OCI-LY7 (cell line): ENCODE data around the gene TBX21. TPM values are rescaled to one million over a fixed set of nuclear protein-coding genes. Genes with fewer than 3 reads are reported as not detected.

Source experiments
- Bru-seq: library from RNA; stranded (reverse); fragments of 400-500 nt; gene quantifications from one replicate; lab custom pipeline; 2021; lab: Mats Ljungman, UMichigan
- BruChase-seq, 2 experiments: library from RNA; stranded (reverse); fragments of 400-500 nt; gene quantifications; one replicate each; lab custom pipeline; 2021; lab: Mats Ljungman, UMichigan
- BruUV-seq: library from RNA; stranded (reverse); fragments of 400-500 nt; replicated peaks from 2 replicates; lab custom pipeline; 2021; lab: Mats Ljungman, UMichigan
- CTCF ChIA-PET: fragments of 300-600 bp; sonication (Branson Sonifier 250); formaldehyde crosslinking; loops from one replicate; lab custom pipeline; 2022; ENCODE audit warnings: antibody characterized with exemption; ENCODE audit not compliant: unreplicated experiment; lab: Charles Lee
- POLR2A ChIA-PET: fragments of 300-600 bp; sonication (Branson Sonifier 250); formaldehyde crosslinking; loops from one replicate; lab custom pipeline; 2022; ENCODE audit warnings: antibody characterized with exemption; lab: Charles Lee
- DNase-seq: peaks from one replicate; pipeline ENCODE4 v3.0.0-alpha.2; 2015; ENCODE audit warnings: low spot score
- H2AFZ ChIP-seq: fragments of 200-600 bp; sonication (generic), shearing (Covaris generic); 2 replicates; pipeline ENCODE4 v1.6.1; 2014; ENCODE audit warnings: mild to moderate bottlenecking, antibody characterized with exemption, low read length, moderate library complexity
- H3K27ac ChIP-seq: fragments of 200-600 bp; sonication (generic); 2 replicates; pipeline ENCODE4 v1.5.1; 2014; ENCODE audit warnings: mixed run types, low read depth, mild to moderate bottlenecking, moderate library complexity, low read length, inconsistent platforms; ENCODE audit not compliant: poor library complexity, severe bottlenecking
- H3K36me3 ChIP-seq: fragments of 200-600 bp; sonication (generic); 2 replicates; pipeline ENCODE4 v1.6.1; 2014; ENCODE audit warnings: mild to moderate bottlenecking, antibody characterized with exemption, low read length, moderate library complexity, mixed read lengths; ENCODE audit not compliant: insufficient read depth
- H3K4me1 ChIP-seq: fragments of 200-600 bp; sonication (generic); 2 replicates; pipeline ENCODE4 v1.5.1; 2014; ENCODE audit warnings: mild to moderate bottlenecking, low read length; ENCODE audit not compliant: insufficient read depth, poor library complexity, severe bottlenecking
- H3K4me2 ChIP-seq: fragments of 200-600 bp; sonication (generic); 2 replicates; pipeline ENCODE4 v1.6.1; 2014; ENCODE audit warnings: mild to moderate bottlenecking, low read length
- H3K4me3 ChIP-seq: fragments of 200-600 bp; sonication (generic); 2 replicates; pipeline ENCODE4 v1.5.1; 2014; ENCODE audit warnings: mild to moderate bottlenecking, low read depth, low read length; ENCODE audit not compliant: poor library complexity, severe bottlenecking
- H3K79me2 ChIP-seq: fragments of 200-600 bp; sonication (generic); 2 replicates; pipeline ENCODE4 v1.6.1; 2016; ENCODE audit warnings: low read depth, mild to moderate bottlenecking, low read length, moderate library complexity, mixed read lengths; ENCODE audit not compliant: insufficient read depth
- H3K9me2 ChIP-seq: fragments of 200-600 bp; sonication (generic); 2 replicates; pipeline ENCODE4 v1.6.1; 2016; ENCODE audit warnings: mild to moderate bottlenecking, low read length, mixed read lengths; ENCODE audit not compliant: insufficient read depth
- H3K9me3 ChIP-seq: fragments of 200-600 bp; sonication (generic); 2 replicates; pipeline ENCODE4 v1.6.1; 2014; ENCODE audit warnings: mild to moderate bottlenecking, mixed run types, low read length, mixed read lengths
- H4K20me1 ChIP-seq: fragments of 200-600 bp; sonication (generic); 2 replicates; pipeline ENCODE4 v1.6.1; 2014; ENCODE audit warnings: mild to moderate bottlenecking, antibody characterized with exemption, low read length, moderate library complexity, mixed read lengths; ENCODE audit not compliant: insufficient read depth
- CTCF ChIP-seq: fragments of 200-600 bp; sonication (generic); conservative IDR thresholded peaks from 2 replicates; pipeline ENCODE4 v1.5.1; 2014; ENCODE audit warnings: mild to moderate bottlenecking, antibody characterized with exemption, low read length, moderate library complexity, mixed read lengths
- EZH2phosphoT487 ChIP-seq: fragments of 200-600 bp; sonication (generic); IDR thresholded peaks from 2 replicates; pipeline ENCODE4 v1.6.1; 2018; ENCODE audit warnings: low read depth, borderline replicate concordance, mild to moderate bottlenecking, mixed run types, antibody characterized with exemption, low read length, moderate library complexity, mixed read lengths
- intact Hi-C: fragments of 100-400 bp; cut with micrococcal nuclease; formaldehyde crosslinking; loops from one replicate; pipeline ENCODE4 v1.10.0; 2022; ENCODE audit not compliant: unreplicated experiment
- long read RNA-seq: library from polyadenylated mRNA; stranded (forward); transcript quantifications from one replicate; pipeline ENCODE4 v2.0.0, GENCODE V29; 2022
- total RNA-seq, 2 experiments: library from RNA; depleted of rRNA in 1 of 2; stranded (reverse); fragments of >200 nt in 1 of 2; shearing (Covaris generic) in 1 of 2; gene quantifications; 2 replicates each; pipeline ENCODE4 v1.2.3, GENCODE V29; 2014 to 2022

The TBX21 gene
- total RNA-seq (2014; rRNA removed; shearing (Covaris generic)) (not detected in 2 replicates), total RNA-seq (2022) (not detected in 2 replicates), Bru-seq, nascent RNA (not detected), BruChase-seq, experiment 1, labeled RNA remaining after a 6-hour chase (percentile 9 among the genes with signal in this experiment), BruChase-seq, experiment 2, labeled RNA remaining after a 2-hour chase (not detected)
- long read RNA-seq = 0 reads

GRCh38 chr17:47733047-47733673 lies at the start of gene TBX21:
Gene TBX21, plus strand, starts transcription at chr17:47733236. Its CDS starts 219 bp downstream, at chr17:47733455.
- Histone ChIP-seq H3K4me2 (0 out of 2 replicates have a peak within 1 kb of the TSS, but pooled peaks have one; percentile 20), H3K36me3 (no peaks in the 10 kb centered on the region), H3K4me1 (no peaks in the 10 kb centered on the region), H3K9me2 (no peaks in the 10 kb centered on the region), H4K20me1 (no peaks in the 10 kb centered on the region), H3K27ac (no peak within 1 kb of the TSS), H3K9me3 (no peaks in the 10 kb centered on the region), H3K4me3 (no peak within 1 kb of the TSS), H3K79me2 (no peaks in the 10 kb centered on the region), H2AFZ (no peak within 1 kb of the TSS)
- ChIA-PET POLR2A (no interaction called here), CTCF (no interaction called here)
- intact Hi-C loops = no loop called here
- DNase-seq = peak; percentile 41
- BruUV-seq = no TSS peak
- no peak for TF ChIP-seq EZH2phosphoT487
- 0 out of 2 replicates have a peak, but pooled peaks have one; percentile 20 for TF ChIP-seq CTCF

- DNase-seq = no peak
- Histone ChIP-seq H3K4me2 (no peak overlapping the region), H3K9me3 (no peaks in the 10 kb centered on the region), H3K9me2 (no peaks in the 10 kb centered on the region), H3K27ac (no peak overlapping the region), H3K4me3 (no peak overlapping the region), H3K79me2 (no peaks in the 10 kb centered on the region), H3K36me3 (peaks cover 84% of the 10 kb centered on the region), H4K20me1 (0 out of 2 replicates have a peak, but pooled peaks cover 8% of the 10 kb centered on the region), H3K4me1 (no peaks in the 10 kb centered on the region), H2AFZ (no peak overlapping the region)
- ChIA-PET CTCF (no interaction called here), POLR2A (interaction anchor here (0.7 to 1.1 kb wide), 2 partner anchors 9 to 20 kb away, joined by 3 to 4 read pairs; no protein-coding TSS in a partner anchor)
- TF ChIP-seq EZH2phosphoT487 = no peak
- TF ChIP-seq CTCF = no peak
- intact Hi-C loops = no loop called here
- no TSS peak for BruUV-seq
Measured at GRCh38 chr17:47684025-47684424, 49.0 kb upstream of the TBX21 start.
